ENCODE results near the gene PDCD6IP.
"Not testable (repeated sequence)": the region's sequence is repeated elsewhere in the genome, so short reads cannot be mapped to it uniquely, and the experiment has no call there.

Gene PDCD6IP

DNA sequence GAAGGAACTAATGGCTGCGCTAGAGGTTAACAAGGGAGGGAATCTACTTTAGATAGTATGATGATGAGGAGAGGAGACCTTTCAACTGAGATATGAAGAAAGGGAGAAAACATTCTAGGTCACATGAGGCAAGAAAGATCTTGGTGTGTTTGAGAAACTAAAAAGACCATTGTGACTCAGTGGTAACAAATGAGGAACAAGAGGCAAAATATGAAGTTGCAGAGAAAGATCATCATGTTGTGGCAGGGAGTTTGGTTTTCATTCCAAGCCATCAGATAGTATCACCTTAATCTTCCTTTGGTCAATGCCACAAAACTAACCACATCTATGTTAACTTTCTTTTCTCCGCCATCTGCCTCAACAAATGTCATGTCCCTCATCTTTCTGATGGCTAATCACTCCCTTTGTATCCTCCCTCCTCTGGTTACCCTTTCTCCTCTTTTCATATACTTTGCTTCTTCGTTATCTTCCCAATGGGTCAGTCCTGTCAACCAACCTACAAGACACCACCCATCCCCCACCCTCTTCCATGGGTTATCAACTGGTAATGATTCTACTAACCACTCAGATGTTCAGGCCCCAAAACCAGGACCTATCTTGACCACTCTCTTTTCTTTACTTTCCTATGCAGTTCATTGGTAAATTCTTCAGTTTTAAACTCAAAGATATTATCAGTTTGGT is 2.4 kb upstream of the PDCD6IP start:
- DNase-seq (ENCODE audit: low spot score): no peak

DNA sequence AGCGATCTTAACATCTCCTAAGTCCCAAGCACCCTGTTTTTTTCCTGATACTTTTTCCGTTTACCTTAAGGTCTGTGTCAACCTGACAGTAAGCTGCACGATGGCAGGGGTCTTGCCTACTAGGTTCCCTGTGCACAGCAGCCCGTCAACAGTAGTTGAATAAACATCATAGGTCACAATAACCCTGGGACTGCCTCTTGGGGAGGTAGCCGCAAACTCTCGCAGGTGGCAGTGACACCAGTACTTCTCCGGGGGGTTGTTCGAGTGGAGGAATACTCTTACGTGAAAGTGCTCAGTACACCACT is 365 bp upstream of the PDCD6IP start:
- DNase-seq (ENCODE audit: low spot score): no peak

DNA sequence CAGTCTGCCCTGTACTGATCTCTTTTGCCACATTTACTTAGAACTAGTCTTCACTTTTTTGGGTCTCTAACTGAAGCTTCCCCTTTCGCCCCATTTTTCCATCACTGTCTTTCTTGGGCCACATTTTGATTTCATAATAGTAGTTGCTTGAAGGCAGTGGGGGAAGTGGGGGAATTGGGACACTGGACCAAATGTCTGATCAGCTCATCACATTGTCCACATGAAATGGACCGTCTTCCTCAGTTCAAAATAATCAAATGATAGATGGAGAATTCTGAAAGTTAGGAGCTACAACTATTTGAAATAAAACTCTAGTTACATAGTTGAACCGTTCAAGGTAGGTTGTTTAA is 747 bp downstream of the PDCD6IP start:
- DNase-seq (ENCODE audit: low spot score): no peak

DNA sequence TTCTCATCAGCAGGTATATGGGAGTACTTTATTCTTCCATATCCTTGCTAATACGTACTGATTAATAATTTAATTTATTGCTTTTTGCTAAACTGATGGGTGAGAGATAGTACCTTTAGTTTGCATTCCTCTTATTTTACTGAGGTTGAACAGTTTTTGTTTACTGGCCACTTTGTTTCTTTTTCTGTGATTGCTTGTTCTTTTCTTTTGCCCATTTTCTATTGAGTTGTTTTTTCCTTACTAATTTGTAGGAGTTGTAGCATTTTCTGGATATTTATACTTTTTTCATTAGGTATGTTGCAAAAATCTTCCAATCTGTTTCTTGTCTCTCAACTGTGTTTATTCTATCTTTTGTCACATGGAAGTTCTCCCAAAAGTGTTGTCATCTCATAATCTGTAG is 4.8 kb downstream of the PDCD6IP start:
- no peak for DNase-seq (ENCODE audit: low spot score)

DNA sequence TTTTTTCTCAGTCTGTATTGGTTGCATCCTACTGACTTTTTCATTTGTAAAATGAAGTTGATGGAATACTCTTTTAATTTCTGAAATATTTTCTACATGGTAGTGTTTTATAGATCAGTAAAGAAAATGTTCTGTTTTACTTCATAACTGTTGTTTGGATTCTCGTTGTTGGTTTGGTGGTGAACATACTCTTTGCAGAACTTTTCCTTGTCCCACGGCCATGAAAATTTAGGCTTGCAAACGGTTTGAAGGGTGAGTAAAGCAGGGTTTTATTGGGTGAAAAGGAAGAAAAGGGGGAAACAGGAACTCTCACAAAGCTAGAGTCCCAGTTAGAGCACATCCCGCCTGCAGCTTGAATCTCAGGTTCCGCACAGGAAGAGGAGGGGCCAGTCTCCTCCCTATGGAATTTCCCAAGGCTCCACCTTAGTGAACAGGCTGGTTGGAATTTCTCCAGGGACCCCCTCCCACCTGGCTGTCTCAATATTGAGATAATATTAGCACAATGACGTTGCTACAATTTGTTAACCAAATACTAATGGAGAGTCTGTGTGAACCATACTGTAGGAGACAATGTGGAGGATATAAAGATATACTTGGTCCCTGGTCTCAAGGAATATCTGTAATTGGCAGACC is 5.6 kb downstream of the PDCD6IP start:
- DNase-seq (ENCODE audit: low spot score): no peak

DNA sequence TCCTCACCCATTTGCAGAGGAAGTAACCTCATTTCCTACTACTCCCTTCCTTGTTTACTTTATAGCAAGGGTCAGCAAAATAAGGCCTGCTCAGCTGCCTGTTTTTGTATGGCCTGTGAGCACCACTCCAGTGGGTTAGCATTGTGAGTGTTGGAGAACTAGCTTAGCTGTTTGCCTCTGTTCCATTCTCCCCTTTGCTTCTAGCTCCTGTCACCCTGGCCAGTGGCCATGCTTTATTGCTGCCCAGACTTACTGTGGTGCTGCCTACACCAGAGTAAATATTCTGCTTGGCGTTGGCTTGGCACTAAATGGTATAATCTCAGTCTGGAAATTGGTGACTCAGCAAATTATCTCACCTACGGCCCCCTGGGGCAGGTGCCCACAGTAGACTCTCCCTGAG is 8.8 kb downstream of the PDCD6IP start:
- no peak for DNase-seq (ENCODE audit: low spot score)

DNA sequence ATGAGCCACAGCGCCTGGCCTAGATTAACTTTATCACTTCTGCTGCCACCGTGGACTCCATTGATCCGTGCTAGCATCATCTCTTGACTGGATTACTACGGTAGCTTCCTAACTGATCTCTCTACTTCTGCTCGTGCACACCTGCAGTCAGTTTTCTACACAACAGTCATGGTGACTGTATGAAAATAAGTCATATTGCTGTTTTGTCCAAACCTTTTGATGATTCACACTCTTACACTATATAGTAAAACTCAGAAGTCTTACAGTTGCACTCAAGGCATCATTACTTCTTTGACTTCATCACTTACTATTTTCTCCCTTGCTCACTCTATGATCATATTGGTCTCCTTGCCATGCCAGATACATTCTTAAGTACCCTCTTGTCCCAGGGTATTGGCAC is 10.1 kb downstream of the PDCD6IP start:
- no peak for DNase-seq (ENCODE audit: low spot score)

DNA sequence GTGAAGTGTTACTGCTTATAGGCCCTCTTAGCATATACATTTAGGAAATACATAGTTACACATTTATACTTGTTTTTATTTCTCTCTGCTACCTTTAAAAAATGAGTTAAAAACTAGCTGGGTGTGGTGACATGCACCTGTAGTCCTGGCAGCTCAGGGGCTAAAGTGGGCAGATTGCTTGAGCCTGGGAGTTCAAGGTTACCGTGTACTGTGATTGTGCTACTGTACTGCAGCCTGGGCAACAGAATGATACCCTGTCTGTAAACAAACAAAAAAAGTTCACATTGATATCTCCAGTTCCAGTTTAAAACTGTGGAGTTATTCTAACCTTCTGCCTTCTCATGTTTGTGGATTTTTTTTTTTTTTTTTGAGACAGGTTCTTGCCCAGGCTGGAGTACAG is 12.1 kb downstream of the PDCD6IP start:
- no peak for DNase-seq (ENCODE audit: low spot score)

DNA sequence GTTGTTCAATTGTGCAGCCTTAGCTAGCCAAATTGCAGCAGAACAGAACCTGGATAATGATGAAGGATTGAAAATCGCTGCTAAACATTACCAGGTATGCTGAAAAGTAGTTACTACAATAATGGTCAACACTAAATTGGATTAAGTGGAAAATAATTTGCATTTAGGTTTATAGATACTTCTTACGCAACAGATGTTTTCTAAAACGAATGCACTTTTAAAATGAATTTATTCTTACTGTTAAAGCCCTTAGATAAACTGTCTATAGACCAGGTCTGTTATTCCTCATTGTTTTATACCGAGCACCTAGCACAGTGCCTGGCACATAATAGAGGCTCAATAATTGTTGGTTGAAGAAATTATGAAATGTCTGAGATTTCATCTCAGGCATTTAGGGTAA is 23.6 kb downstream of the PDCD6IP start:
- DNase-seq (ENCODE audit: low spot score): no peak

DNA sequence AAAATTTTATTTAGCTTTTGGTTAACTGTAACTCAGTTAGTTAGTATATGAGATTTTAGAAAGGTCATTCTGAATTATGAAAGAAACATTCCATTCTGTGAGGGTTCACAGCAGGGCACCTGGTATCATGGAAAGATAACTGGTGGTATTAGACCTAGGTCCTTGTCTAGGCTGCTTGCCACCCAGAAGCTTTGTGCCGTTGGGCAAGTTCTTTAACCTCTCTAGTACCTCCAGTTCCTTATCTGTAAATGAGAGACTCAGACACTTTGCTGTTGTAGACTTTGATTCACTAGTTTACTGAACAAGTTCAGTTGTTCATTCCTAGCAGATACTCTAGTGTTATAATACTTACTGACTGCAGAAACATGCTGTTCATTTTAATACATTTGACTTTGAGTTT is 25.4 kb downstream of the PDCD6IP start:
- no peak for DNase-seq (ENCODE audit: low spot score)

DNA sequence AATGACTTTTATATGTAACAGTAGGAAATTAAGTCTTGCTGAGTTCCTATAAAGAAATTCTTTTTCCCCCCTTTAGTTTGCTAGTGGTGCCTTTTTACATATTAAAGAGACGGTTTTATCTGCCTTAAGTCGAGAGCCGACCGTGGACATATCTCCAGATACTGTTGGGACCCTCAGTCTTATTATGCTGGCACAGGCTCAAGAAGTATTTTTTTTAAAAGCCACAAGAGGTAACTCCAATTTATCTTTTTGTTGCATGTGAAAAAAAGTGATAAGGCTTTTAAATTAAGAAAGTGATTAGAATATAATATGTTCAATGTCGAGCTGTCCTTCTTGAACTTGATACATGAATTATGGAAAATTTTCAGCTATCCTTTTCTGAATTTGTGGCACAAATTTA is 26.7 kb downstream of the PDCD6IP start:
- DNase-seq (ENCODE audit: low spot score): no peak

DNA sequence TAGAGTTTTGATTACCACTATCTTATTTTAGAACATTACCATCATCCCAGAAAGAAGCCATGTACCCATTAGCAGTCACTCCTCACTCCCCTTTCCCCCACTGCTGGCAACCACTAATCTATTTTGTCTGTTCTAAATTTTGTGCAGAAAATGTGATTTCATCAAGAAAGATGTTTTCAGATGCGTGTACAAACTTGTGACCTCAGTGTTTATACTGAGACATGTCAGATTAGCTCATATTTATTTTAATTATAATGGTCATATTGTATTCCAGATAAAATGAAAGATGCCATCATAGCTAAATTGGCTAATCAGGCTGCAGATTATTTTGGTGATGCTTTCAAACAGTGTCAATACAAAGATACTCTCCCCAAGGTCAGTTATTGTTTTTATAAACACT is 27.8 kb downstream of the PDCD6IP start:
- no peak for DNase-seq (ENCODE audit: low spot score)

DNA sequence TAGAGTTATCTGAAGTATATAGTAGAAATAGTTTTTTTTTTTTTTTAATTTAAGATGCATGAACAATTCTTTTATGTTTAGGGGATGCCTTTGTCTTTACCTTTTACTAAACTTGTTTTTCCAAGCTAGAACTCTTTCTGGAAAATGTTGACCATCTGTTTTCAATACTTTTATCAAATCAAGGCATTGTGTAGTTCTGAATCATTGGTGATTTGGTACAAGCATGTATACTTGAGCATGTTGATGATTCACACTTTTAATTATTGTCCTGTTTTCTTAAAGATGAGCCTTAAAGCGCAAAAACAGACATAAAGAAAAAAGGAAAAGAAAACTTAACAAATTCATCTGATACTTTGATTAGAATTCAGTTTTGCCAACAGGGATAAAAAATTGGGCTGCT is 28.3 kb downstream of the PDCD6IP start:
- DNase-seq (ENCODE audit: low spot score): no peak

DNA sequence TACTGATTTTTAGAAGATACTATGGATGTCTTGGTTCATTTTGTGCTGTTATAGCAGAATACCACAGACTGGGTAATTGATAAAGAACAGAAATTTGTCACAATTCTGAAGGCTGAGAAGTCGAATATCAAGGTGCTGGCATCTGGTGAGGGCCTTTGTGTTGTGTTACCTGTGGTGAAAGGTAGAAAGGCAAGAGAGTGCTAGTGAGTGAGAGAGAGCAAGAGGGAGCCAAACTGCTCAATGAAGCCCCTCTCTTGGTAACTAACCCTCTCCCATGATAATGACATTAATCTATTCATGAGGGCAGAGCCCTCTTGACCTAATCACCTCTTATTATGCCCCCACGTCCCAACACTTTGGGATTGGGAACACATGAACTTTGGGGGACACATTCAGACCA is 31.3 kb downstream of the PDCD6IP start:
- no peak for DNase-seq (ENCODE audit: low spot score)

DNA sequence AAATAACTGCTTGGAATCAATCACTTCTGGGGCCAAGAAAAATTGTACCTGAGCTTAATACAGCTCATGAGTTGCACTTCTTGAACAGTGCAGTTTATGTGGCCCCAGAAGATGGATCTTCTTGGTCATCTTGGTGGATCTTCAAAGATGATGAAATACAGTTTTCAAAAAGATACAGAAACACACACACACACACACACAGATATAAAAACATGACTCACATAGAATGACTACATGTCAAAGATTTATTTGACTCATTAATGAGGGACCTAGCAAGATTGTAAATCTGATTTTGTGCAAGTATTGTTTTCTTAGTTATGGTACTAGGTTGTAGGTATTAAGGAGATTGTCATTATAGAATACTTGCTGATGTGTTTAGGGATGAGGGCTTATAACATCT is 32.6 kb downstream of the PDCD6IP start:
- DNase-seq (ENCODE audit: low spot score): no peak

DNA sequence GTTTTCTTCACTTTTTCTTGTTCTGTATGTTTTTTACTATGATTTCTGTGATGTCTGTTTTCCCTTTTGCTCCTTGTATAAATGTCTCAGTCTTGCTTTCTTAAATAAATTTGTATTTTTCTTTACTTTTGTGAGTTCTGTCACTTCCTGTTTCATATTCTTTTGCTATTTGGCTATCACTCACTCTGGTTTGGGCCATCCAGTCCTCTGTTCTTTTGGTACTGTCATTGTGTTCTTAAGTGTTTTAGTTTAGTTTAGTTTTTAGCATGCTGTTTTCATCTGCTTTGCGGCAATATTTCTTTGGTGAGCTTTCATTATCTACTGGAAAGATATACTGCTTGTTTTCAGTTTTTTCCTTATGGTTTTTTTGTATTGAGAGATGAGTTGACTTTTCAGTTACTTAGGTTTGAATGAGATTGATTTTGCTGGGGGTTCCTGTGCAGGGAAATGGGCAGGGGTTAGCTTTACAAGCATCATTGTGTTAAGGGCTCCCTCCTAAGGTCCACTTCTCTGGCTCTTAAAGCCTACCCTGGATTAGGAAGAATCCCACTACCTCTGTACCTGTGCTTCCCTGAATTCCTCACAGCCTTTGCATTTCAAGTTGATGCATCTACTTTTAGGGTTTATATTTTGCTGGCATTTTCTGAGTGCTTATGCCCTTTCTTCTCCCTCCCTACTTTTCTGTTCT is 35.1 kb downstream of the PDCD6IP start:
- DNase-seq (ENCODE audit: low spot score): no peak

DNA sequence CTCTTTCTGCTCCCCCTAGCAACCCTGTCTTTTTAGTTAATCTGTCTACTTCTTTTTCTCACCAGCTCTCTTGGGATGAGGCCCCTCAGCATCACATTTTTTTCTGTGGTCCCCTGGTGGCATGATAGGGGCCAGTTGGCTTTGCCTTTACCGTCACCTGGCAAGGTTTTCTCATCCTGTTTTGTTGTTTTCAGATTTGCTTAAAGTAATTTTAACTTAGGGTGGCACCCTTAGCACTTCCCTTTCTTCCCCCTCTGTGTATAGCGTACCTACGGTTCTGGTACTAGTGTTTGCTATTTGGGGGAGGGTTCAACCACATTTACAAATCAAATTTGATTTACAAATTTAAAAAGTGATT is 35.6 kb downstream of the PDCD6IP start:
- DNase-seq (ENCODE audit: low spot score): no peak

DNA sequence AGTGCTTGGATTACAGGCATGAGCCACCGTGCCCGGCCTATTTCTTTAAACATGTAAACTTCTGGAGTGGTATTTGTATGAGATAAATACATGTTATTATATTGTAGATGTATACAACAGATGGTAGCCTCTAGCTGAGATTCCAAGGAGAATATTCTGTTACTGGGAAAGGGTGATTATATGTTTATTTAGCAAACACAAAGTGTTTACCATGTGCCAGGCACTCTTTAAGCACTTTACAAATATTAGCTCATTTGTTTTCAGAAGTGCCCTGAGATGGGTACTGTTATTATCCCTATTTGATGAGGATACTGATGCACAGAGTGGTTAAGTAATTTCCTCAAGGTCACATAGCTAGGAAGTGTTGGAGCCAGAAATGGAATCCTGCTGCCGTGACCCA is 38.8 kb downstream of the PDCD6IP start:
- not testable (repeated sequence) for DNase-seq (ENCODE audit: low spot score)

DNA sequence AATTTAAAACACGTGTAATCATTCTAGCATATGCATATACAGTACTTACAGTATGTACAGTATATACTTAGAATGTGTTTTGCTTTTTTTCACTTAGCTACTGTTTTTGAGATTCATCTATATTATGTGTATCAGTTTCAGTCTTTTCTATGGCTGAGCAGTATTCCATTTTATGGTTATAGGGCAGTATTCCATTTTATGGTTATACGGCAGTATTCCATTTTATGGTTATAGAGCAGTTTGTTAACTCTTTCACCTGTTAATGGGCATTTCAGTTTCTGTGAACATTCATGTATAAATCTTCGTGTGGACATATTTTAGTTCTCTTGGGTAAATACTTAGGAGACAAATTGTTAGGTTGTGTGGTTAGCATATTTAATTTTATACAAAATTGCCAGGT is 40.9 kb downstream of the PDCD6IP start:
- no peak for DNase-seq (ENCODE audit: low spot score)

DNA sequence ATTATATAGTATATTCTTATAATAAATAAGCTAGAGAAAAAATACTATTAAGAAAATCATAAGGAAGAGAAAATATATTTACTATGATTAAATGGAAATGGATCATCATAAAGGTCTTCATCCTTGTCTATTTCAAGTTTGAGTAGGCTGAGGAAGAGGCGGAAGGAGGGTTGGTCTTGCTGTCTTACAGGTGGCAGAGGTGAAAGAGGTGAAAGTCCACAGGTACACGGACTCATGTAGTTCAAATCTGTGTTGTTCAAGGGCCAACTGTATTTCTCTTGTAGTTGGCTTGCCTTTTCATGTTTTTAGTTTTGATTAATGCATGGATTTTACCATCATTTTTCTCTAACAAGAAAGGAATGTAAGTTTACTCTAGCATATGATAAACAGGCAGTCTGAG is 41.7 kb downstream of the PDCD6IP start:
- DNase-seq (ENCODE audit: low spot score): no peak

DNA sequence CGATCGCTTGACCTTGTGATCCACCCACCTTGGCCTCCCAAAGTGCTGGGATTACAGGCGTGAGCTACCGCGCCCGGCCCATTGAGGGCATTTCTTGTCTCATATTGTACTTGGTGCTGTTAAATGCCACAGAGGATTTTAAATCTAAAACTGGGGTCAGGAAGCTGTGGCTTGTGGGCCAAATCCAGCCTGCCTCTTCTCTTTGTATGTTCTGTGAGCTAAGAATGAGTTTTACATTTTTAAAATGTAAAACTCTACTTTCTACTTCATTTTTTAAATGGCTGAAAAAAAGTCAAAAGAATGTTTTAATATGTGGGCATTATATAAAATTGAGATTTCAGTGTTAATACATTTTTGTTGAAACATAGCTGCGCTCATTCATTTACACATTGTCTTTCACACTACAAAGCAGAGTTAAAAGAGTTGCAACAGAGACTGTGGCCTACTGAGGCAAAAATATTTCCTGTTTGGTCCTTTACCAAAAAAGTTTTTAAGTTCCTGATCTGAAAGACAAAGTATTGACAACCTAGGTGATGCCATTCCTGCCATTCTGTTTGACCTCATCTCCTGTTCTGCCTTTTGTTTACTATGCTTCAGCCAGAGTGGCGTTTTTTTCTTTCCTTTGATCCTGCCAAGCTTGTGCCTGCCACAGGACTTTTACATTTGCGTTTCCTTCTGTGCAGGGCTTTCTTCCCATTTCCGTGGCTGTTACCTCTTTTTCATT is 50.4 kb downstream of the PDCD6IP start:
- DNase-seq (ENCODE audit: low spot score): no peak

DNA sequence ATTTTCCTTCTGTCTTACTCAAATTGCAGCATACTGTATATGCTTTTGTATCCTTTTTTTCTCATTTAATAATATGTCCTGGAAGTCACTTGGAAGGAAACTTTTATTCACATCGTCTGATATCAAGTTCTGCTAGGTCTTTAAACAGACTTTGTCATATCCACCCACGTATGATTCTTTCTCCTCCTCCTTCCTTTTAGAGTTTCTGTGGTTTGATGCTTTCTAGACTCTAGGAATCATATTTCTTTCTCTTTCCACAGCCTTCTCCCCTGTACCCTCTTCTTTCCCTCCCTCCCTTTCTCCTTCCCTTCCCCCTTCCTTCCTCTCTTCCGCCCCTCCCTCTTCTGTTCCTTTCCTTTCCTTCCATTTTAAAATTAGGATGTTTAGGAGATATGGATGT is 52.2 kb downstream of the PDCD6IP start:
- DNase-seq (ENCODE audit: low spot score): not testable (repeated sequence)

DNA sequence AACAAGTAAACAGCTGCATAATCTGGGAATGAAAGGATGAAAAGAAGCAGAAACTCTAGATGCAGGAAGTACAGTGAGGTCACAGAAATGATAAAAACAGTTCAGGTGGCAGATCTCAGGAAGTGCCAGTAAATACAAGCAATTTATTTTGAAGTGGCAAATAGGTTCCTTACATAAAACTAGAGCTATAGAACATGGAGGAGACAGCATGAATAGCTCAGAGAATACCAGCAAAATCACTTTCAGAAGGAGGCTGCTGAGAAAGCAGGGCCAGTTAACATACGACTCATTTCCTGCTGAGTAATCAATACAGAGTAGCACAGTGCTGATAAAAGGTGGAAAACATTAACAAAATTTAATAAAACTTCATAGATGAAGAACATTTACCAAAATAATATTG is 57.0 kb downstream of the PDCD6IP start:
- not testable (repeated sequence) for DNase-seq (ENCODE audit: low spot score)
